Mesendoderm (in vitro differentiated cells): ENCODE results near the gene CYSTM1.

Experiments
- DNase-seq: peaks from one replicate; pipeline ENCODE4 v3.0.0; 2013
- H2AK5ac ChIP-seq: 2 replicates; pipeline ENCODE4 v1.6.1; 2013; ENCODE audit warnings: low read length, inconsistent platforms
- H2BK120ac ChIP-seq: 2 replicates; pipeline ENCODE4 v1.6.1; 2013; ENCODE audit warnings: low read depth, mild to moderate bottlenecking, low read length, moderate library complexity, mixed read lengths
- H2BK15ac ChIP-seq: replicated peaks from 2 replicates; pipeline ENCODE4 v1.6.1; 2013; ENCODE audit warnings: low read depth, mild to moderate bottlenecking, moderate library complexity
- H2BK5ac ChIP-seq: 2 replicates; pipeline ENCODE4 v1.6.1; 2013; ENCODE audit warnings: low read length, inconsistent platforms
- H3K18ac ChIP-seq: 2 replicates; pipeline ENCODE4 v1.6.1; 2013; ENCODE audit warnings: mild to moderate bottlenecking, low read length, mixed read lengths
- H3K23ac ChIP-seq: one replicate; pipeline ENCODE4 v1.6.1; 2013; ENCODE audit warnings: low read length
- H3K27ac ChIP-seq: 2 replicates; pipeline ENCODE4 v1.5.1; 2013; ENCODE audit warnings: low read depth, mild to moderate bottlenecking, inconsistent platforms, low read length, moderate library complexity
- H3K27me3 ChIP-seq: 2 replicates; pipeline ENCODE4 v1.6.1; 2013; ENCODE audit warnings: low read length, control low read depth, mild to moderate bottlenecking, inconsistent platforms; ENCODE audit not compliant: insufficient read depth, poor library complexity
- H3K36me3 ChIP-seq: 2 replicates; pipeline ENCODE4 v1.6.1; 2013; ENCODE audit warnings: low read length, inconsistent platforms; ENCODE audit not compliant: control insufficient read depth, insufficient read depth
- H3K4ac ChIP-seq: one replicate; pipeline ENCODE4 v1.6.1; 2013; ENCODE audit warnings: low read depth, mild to moderate bottlenecking, low read length, moderate library complexity
- H3K4me1 ChIP-seq: 2 replicates; pipeline ENCODE4 v1.6.1; 2013; ENCODE audit warnings: low read depth, low read length, inconsistent platforms; ENCODE audit not compliant: control insufficient read depth
- H3K4me2 ChIP-seq: 2 replicates; pipeline ENCODE4 v1.6.1; 2013; ENCODE audit warnings: low read length
- H3K4me3 ChIP-seq: 2 replicates; pipeline ENCODE4 v1.5.1; 2013; ENCODE audit warnings: mild to moderate bottlenecking, low read length
- H3K56ac ChIP-seq: one replicate; pipeline ENCODE4 v1.6.1; 2013; ENCODE audit warnings: low read length
- H3K79me1 ChIP-seq: 2 replicates; pipeline ENCODE4 v1.6.1; 2013; ENCODE audit warnings: low read length, inconsistent platforms
- H3K79me2 ChIP-seq: 2 replicates; pipeline ENCODE4 v1.6.1; 2013; ENCODE audit warnings: mild to moderate bottlenecking, low read length; ENCODE audit not compliant: control insufficient read depth, insufficient read depth
- H3K9ac ChIP-seq: 2 replicates; pipeline ENCODE4 v1.6.1; 2013; ENCODE audit warnings: low read length, inconsistent platforms
- H4K5ac ChIP-seq: one replicate; pipeline ENCODE4 v1.6.1; 2013; ENCODE audit warnings: low read length
- H4K8ac ChIP-seq: one replicate; pipeline ENCODE4 v1.6.1; 2013; ENCODE audit warnings: low read depth, mild to moderate bottlenecking, control low read depth, low read length, moderate library complexity
- WGBS: extraction: QIAGEN DNeasy Blood & Tissue Kit; methylation state at CpG from one replicate; pipeline ENCODE4 v1.1.7; 2013; ENCODE audit warnings: low lambda C conversion rate, missing lambda C conversion rate; ENCODE audit not compliant: insufficient coverage; ENCODE audit errors: extremely low coverage; 5-methylcytosine and 5-hydroxymethylcytosine counted together

CYSTM1 gene

DNA sequence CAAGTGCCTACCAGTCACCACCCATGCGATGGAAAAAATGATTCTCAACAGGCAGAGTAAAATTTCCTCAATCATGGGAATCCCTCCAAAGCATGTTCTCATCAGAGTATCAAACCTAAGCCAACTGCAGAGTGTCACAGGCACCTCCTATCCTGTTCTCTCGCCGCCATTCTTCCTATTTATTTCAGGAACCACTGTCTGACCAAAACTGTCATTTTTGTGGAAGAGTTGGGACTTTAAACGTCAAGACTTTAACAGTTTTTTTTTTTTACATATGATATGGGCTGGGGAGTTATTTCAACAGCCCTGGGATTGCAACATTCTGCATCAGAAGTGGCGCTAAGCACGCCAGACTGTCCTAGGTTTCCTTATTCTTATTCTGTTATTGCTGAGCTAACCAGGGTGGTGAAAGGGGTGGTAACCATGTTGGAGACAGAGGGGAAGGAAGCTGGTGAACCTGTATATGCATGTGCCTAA is 98.5 kb downstream of the CYSTM1 start:
- H2BK15ac ChIP-seq: no peak overlapping the region
- no peak overlapping the region for H3K27ac ChIP-seq
- no peaks in the 10 kb centered on the region for H3K4me1 ChIP-seq
- no peak overlapping the region for H3K4me2 ChIP-seq
- no peak overlapping the region for H3K4ac ChIP-seq
- no peaks in the 10 kb centered on the region for H3K79me2 ChIP-seq
- H3K18ac ChIP-seq: no peak overlapping the region
- peaks cover 2% of the 10 kb centered on the region for H3K36me3 ChIP-seq
- no peak for DNase-seq
- H3K27me3 ChIP-seq: no peaks in the 10 kb centered on the region
- H4K5ac ChIP-seq: no peak overlapping the region
- no peak overlapping the region for H3K9ac ChIP-seq
- no peak overlapping the region for H3K4me3 ChIP-seq
- H4K8ac ChIP-seq: no peak overlapping the region
- H2AK5ac ChIP-seq: no peak overlapping the region
- H3K23ac ChIP-seq: no peak overlapping the region
- H3K79me1 ChIP-seq: no peaks in the 10 kb centered on the region
- H2BK5ac ChIP-seq: no peak overlapping the region
- H3K56ac ChIP-seq: no peak overlapping the region
- no CpG with 5 or more reads among the region's 6 CpGs for WGBS
- no peak overlapping the region for H2BK120ac ChIP-seq

GRCh38 chr5:140275837-140276236 is 100.8 kb downstream of the CYSTM1 start:
- Histone ChIP-seq H3K18ac (no peak overlapping the region), H3K4ac (no peak overlapping the region), H3K56ac (no peak overlapping the region), H2BK5ac (no peak overlapping the region), H3K36me3 (peaks cover 2% of the 10 kb centered on the region), H2BK15ac (no peak overlapping the region), H3K79me2 (no peaks in the 10 kb centered on the region), H2BK120ac (no peak overlapping the region), H3K23ac (no peak overlapping the region), H3K79me1 (no peaks in the 10 kb centered on the region), H3K27me3 (no peaks in the 10 kb centered on the region), H3K9ac (no peak overlapping the region), H3K27ac (no peak overlapping the region), H3K4me1 (no peaks in the 10 kb centered on the region), H4K8ac (no peak overlapping the region), H3K4me3 (no peak overlapping the region), H4K5ac (no peak overlapping the region), H2AK5ac (no peak overlapping the region), H3K4me2 (no peak overlapping the region)
- DNase-seq: no peak

DNA sequence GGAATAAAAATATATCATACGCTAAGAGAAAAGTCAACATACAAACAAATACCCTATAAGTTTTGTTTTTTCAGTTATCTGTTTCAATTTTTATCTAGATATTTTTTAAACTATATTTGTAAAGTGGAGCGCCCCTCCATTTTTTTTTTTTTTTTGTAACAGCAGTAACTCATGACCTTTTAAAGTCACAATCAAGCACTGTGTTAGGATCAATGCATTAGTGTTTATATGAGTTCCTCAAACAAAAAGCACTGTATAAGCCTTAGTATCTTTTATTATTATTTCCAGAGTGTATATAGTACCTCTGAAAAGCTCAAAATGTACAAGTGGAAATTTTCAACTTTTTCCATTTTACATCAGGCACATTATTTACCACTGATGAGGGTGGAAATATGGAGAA is 107.3 kb downstream of the CYSTM1 start:
- Histone ChIP-seq H3K9ac (no peak overlapping the region), H3K27ac (no peak overlapping the region), H3K23ac (no peak overlapping the region), H3K36me3 (no peaks in the 10 kb centered on the region), H3K27me3 (no peaks in the 10 kb centered on the region), H2BK120ac (no peak overlapping the region), H2BK5ac (no peak overlapping the region), H3K4me1 (no peaks in the 10 kb centered on the region), H3K4ac (no peak overlapping the region), H3K56ac (no peak overlapping the region), H3K79me2 (peaks cover 6% of the 10 kb centered on the region), H3K4me2 (no peak overlapping the region), H2AK5ac (no peak overlapping the region), H3K4me3 (no peak overlapping the region), H2BK15ac (no peak overlapping the region), H4K8ac (no peak overlapping the region), H4K5ac (no peak overlapping the region), H3K18ac (no peak overlapping the region), H3K79me1 (peaks cover 3% of the 10 kb centered on the region)
- WGBS: no CpG with 5 or more reads among the region's 2 CpGs
- DNase-seq: no peak

DNA sequence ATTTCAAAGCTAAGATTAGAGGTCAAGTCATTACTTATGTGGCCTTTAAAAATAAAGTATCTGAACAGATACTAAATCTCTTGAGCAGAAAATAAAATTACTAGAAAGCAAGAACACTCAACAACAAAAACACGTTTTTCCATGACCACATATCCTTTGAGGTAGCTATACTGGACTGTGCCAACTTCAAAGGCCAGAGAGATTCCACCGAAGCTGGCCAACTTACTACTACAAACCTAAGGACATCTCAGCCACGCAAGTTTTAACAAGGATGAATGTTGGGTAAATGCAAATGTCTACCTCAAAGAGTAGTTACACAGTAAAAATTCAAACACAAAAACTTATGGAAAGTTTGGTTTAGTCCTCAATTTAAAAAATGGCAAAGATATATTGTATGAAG is 109.0 kb downstream of the CYSTM1 start:
- Histone ChIP-seq H3K27ac (no peak overlapping the region), H3K79me1 (peaks cover 3% of the 10 kb centered on the region), H3K4me3 (no peak overlapping the region), H3K4ac (no peak overlapping the region), H3K56ac (no peak overlapping the region), H2BK5ac (no peak overlapping the region), H4K5ac (no peak overlapping the region), H3K36me3 (no peaks in the 10 kb centered on the region), H3K9ac (no peak overlapping the region), H3K4me2 (no peak overlapping the region), H3K18ac (no peak overlapping the region), H4K8ac (no peak overlapping the region), H2AK5ac (no peak overlapping the region), H3K27me3 (no peaks in the 10 kb centered on the region), H2BK120ac (no peak overlapping the region), H2BK15ac (no peak overlapping the region), H3K4me1 (no peaks in the 10 kb centered on the region), H3K79me2 (peaks cover 9% of the 10 kb centered on the region), H3K23ac (no peak overlapping the region)
- no peak for DNase-seq
- WGBS: no CpG with 5 or more reads among the region's 3 CpGs

- no peaks in the 10 kb centered on the region for H3K36me3 ChIP-seq
- no peak overlapping the region for H4K8ac ChIP-seq
- H3K79me2 ChIP-seq: peaks cover 20% of the 10 kb centered on the region
- H3K23ac ChIP-seq: no peak overlapping the region
- no peak overlapping the region for H3K56ac ChIP-seq
- H3K4me3 ChIP-seq: no peak overlapping the region
- no peak overlapping the region for H2BK120ac ChIP-seq
- no peak overlapping the region for H3K27ac ChIP-seq
- H3K9ac ChIP-seq: no peak overlapping the region
- no peak overlapping the region for H3K18ac ChIP-seq
- H3K4me1 ChIP-seq: no peaks in the 10 kb centered on the region
- WGBS: no CpG with 5 or more reads among the region's 5 CpGs
- no peak for DNase-seq
- H2AK5ac ChIP-seq: no peak overlapping the region
- no peak overlapping the region for H2BK5ac ChIP-seq
- H3K4ac ChIP-seq: no peak overlapping the region
- H4K5ac ChIP-seq: no peak overlapping the region
- H2BK15ac ChIP-seq: no peak overlapping the region
- no peaks in the 10 kb centered on the region for H3K27me3 ChIP-seq
- no peak overlapping the region for H3K4me2 ChIP-seq
- peaks cover 12% of the 10 kb centered on the region for H3K79me1 ChIP-seq
Observed at GRCh38 chr5:140286424-140286823, 111.4 kb downstream of the CYSTM1 start.

DNA sequence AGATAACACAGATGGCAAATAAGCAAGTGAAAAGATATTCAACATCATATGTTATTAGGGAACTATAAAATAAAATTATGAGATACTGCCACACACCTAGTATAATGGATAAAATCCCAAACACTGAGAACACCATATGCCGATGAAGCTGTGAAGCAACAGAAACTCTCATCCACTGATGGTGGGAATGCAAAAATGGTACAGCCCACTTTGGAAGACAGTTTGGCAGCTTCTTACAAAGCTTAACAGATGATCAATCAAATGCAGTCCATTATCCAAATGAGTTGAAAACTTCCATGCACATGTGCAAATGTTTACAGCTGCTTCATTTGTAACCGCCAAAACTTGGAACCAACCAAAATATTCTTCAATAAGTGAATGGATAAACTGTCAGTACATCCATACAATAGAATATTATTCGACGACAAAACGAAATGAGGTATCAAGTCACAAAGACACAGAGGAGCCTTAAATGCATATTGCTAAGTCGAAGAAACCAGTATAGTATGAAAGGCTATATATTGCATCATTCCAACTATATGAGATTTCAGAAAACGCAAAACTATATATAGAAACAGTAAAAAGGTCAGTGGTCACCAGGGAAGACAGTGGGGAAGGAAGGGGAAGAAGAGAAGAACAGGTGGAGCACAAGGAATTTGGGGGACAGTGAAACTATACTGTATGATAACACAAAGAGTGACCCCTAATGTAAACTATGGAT is 113.0 kb downstream of the CYSTM1 start:
- DNase-seq: no peak
- Histone ChIP-seq H3K18ac (no peak overlapping the region), H2BK120ac (no peak overlapping the region), H3K27ac (no peak overlapping the region), H3K27me3 (no peaks in the 10 kb centered on the region), H3K56ac (no peak overlapping the region), H3K4ac (no peak overlapping the region), H3K23ac (no peak overlapping the region), H2AK5ac (no peak overlapping the region), H4K5ac (no peak overlapping the region), H3K9ac (no peak overlapping the region), H2BK5ac (no peak overlapping the region), H3K36me3 (no peaks in the 10 kb centered on the region), H3K79me1 (peaks cover 14% of the 10 kb centered on the region), H3K4me1 (no peaks in the 10 kb centered on the region), H3K4me2 (no peak overlapping the region), H4K8ac (no peak overlapping the region), H3K79me2 (peaks cover 26% of the 10 kb centered on the region), H2BK15ac (no peak overlapping the region), H3K4me3 (no peak overlapping the region)
- WGBS: no CpG with 5 or more reads among the region's 7 CpGs
